ENCODE measurements around the gene SORCS1.

Gene SORCS1

GRCh38 chr10:106535304-106535953, 629.1 kb downstream of the SORCS1 start:
- no peak for DNase-seq (ENCODE audit: low read depth)
- H3K4me3 ChIP-seq (ENCODE audit: low read length): no peak overlapping the region
- TF ChIP-seq CTCF (conservative IDR thresholded peaks at IDR 0.05; ENCODE audit: low read depth, low read length): no peak

GRCh38 chr10:106534441-106534840, 630.1 kb downstream of the SORCS1 start:
- DNase-seq (ENCODE audit: low read depth): no peak
- no peak for TF ChIP-seq CTCF (conservative IDR thresholded peaks at IDR 0.05; ENCODE audit: low read depth, low read length)
- H3K4me3 ChIP-seq (ENCODE audit: low read length): no peak overlapping the region

GRCh38 chr10:106528702-106529101, 635.8 kb downstream of the SORCS1 start:
- H3K4me3 ChIP-seq (ENCODE audit: low read length): no peak overlapping the region
- no peak for DNase-seq (ENCODE audit: low read depth)
- TF ChIP-seq CTCF (conservative IDR thresholded peaks at IDR 0.05; ENCODE audit: low read depth, low read length): no peak

- TF ChIP-seq CTCF (conservative IDR thresholded peaks at IDR 0.05; ENCODE audit: low read depth, low read length): no peak
- no peak for DNase-seq (ENCODE audit: low read depth)
These were observed 638.7 kb downstream of the SORCS1 start for GRCh38 chr10:106525835-106526234.

More at GRCh38 chr10:106525835-106526234, 638.7 kb downstream of the SORCS1 start:
- no peak overlapping the region for H3K4me3 ChIP-seq (ENCODE audit: low read length)

All from retinal pigment epithelial cell (primary cell).